ENCODE measurements around the gene SIRT4. TPM values are rescaled to one million over a fixed set of nuclear protein-coding genes. Genes with fewer than 3 reads are reported as not detected.

SIRT4 gene
- total RNA-seq, 3 donors from 2014 or later = 0.53 to 3.9 (median 2.8) TPM

DNA sequence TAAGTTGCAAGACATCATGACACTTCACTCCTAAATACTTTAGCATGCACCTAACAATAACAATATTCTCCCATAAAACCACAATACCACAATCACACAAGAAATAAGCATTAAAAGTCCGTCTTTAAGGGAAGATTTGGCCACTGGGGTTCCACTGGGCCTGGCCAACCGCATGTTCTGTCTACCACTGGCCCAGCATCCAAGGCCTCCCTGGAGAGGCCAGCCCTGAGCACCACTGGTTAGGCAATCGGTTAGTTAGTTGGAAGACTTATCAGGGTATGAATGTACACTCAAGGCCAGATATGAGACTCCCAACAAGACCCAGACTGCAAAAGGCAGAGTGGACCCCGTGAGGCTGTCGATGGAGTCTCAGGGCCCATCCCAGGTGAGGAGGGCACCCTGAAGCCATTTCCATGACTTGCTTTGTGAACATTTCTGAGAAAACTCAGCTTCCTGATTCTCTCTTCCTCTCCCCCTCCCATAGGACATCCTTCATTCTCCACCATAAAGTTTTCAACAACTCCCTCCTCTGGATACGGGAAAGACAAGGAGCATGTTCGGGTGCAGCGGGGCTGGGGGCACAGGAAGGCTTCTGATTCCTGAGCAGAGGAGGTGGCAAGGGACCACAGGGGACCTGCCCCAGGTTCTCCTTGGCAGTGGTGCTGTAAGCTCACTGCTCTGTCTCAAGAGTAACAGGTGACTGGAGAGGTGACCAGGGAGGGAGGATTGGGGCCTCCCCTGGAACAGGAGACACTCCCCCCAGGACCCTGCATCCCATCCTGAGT is 42.5 kb upstream of the SIRT4 start:
- peaks cover 32% of the 10 kb centered on the region for H3K4me1 ChIP-seq (ENCODE audit: low read depth)
- intact Hi-C loops (cut with DNase I, micrococcal nuclease) = no loop called here
- no peak overlapping the region for H3K4me3 ChIP-seq
- ATAC-seq (no peak), DNase-seq (peak in 1 of 3 donors; percentile 56)
- TF ChIP-seq, protein P1, sequence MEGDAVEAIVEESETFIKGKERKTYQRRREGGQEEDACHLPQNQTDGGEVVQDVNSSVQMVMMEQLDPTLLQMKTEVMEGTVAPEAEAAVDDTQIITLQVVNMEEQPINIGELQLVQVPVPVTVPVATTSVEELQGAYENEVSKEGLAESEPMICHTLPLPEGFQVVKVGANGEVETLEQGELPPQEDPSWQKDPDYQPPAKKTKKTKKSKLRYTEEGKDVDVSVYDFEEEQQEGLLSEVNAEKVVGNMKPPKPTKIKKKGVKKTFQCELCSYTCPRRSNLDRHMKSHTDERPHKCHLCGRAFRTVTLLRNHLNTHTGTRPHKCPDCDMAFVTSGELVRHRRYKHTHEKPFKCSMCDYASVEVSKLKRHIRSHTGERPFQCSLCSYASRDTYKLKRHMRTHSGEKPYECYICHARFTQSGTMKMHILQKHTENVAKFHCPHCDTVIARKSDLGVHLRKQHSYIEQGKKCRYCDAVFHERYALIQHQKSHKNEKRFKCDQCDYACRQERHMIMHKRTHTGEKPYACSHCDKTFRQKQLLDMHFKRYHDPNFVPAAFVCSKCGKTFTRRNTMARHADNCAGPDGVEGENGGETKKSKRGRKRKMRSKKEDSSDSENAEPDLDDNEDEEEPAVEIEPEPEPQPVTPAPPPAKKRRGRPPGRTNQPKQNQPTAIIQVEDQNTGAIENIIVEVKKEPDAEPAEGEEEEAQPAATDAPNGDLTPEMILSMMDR (IDR thresholded peaks at IDR 0.05) = no peak
- H3K9me3 ChIP-seq = no peaks in the 10 kb centered on the region
- no peaks in the 10 kb centered on the region for H3K36me3 ChIP-seq (ENCODE audit: low read depth)

GRCh38 chr12:120260607-120261006 is 41.5 kb upstream of the SIRT4 start:
- Histone ChIP-seq H3K4me1 (ENCODE audit: low read depth) (peaks cover 37% of the 10 kb centered on the region), H3K4me3 (no peak overlapping the region), H3K36me3 (ENCODE audit: low read depth) (no peaks in the 10 kb centered on the region), H3K9me3 (no peaks in the 10 kb centered on the region)
- DNase-seq (no peak), ATAC-seq (no peak)
- TF ChIP-seq, protein P1 (IDR thresholded peaks at IDR 0.05) = no peak
- intact Hi-C loops (cut with DNase I, micrococcal nuclease) = no loop called here

GRCh38 chr12:120261951-120262851 is 39.9 kb upstream of the SIRT4 start:
- Histone ChIP-seq H3K4me3 (no peak overlapping the region), H3K36me3 (ENCODE audit: low read depth) (no peaks in the 10 kb centered on the region), H3K9me3 (no peaks in the 10 kb centered on the region), H3K4me1 (ENCODE audit: low read depth) (peaks cover 33% of the 10 kb centered on the region)
- intact Hi-C loops (cut with DNase I, micrococcal nuclease) = no loop called here
- TF ChIP-seq, protein P1 (IDR thresholded peaks at IDR 0.05) = no peak
- DNase-seq (peak in 1 of 3 donors; percentile 30), ATAC-seq (peak; percentile 52)

DNA sequence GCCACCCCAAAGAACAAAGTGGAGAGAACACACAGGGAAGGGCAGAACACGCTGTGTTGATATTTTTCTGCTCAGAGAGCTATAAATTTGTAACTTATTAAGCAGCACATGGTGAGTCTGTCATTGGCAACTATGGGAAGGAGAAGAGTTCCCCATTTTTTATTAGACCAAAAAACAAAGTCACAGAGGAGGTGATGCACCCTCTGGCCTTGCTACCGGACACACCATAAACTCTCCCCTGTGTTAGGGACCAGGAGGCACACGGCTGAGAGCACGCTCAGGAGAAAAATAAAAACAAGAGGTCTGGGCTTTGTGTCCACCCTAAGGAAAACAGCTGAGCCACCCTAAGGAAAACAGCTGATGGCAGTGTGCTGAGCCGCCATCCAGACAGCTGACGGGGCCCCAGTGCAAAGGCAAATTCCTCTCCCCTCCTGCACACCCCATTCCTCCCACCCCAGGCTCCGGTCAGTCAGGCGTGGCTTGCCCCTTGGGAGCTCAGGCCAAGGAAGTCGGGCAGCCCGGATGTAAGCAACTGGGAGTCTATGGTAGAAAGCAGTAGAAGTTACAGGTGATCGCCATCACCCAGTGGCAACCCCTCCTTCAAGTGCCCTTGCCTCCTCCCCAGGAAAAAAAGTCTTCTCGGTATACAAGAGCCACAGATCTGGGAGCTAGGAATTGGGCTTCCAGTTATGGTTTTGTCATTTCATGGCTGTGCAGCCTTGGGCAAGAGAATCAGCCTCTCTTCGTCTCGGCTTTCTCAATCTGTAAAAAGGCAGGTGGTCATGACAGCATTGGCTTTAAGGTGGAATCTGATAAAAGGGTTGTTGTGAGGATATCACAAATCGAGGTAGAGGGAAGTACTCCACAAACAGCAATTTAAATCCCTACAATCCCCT is 39.0 kb upstream of the SIRT4 start:
- intact Hi-C loops (cut with DNase I, micrococcal nuclease) = no loop called here
- H3K4me3 ChIP-seq = no peak overlapping the region
- no peak for DNase-seq
- no peaks in the 10 kb centered on the region for H3K36me3 ChIP-seq (ENCODE audit: low read depth)
- TF ChIP-seq, protein P1 (IDR thresholded peaks at IDR 0.05) = no peak
- peaks cover 33% of the 10 kb centered on the region for H3K4me1 ChIP-seq (ENCODE audit: low read depth)
- no peaks in the 10 kb centered on the region for H3K9me3 ChIP-seq
- no peak for ATAC-seq

DNA sequence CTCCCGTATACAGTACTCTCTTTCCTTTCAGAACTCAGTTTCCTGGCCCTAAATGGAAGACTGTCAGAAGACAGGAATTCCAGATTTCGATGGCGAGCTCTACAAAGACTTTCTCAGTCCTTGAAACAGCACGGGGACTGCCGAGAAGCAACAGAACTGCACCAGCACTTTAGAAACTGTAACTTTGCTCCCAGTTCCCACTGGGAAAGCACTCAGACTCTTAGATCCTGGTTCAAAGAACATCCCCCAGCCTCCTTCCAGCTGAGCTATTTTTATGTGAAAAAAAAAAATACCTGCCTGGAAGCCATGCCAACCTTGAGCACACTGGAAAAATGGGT is 38.4 kb upstream of the SIRT4 start:
- Histone ChIP-seq H3K36me3 (ENCODE audit: low read depth) (no peaks in the 10 kb centered on the region), H3K9me3 (no peaks in the 10 kb centered on the region), H3K4me3 (no peak overlapping the region), H3K4me1 (ENCODE audit: low read depth) (peaks cover 33% of the 10 kb centered on the region)
- TF ChIP-seq, protein P1 (IDR thresholded peaks at IDR 0.05) = no peak
- intact Hi-C loops (cut with DNase I, micrococcal nuclease) = no loop called here
- no peak for DNase-seq
- no peak for ATAC-seq
